ENCODE measurements around the gene KLHL9. TPM values are rescaled to one million over a fixed set of nuclear protein-coding genes. Genes with fewer than 3 reads are reported as not detected.
"Not testable (repeated sequence)": the region's sequence is repeated elsewhere in the genome, so short reads cannot be mapped to it uniquely, and the experiment has no call there.

Gene KLHL9
- total and polyA plus RNA-seq, 2 of the 13 experiments (the other 11 are each of a cell fraction or from before 2014, with no cell fraction given): 8.7 to 17.7 TPM

- POLR2A ChIA-PET; H3K36me3 ChIP-seq (replicated peaks in 1 of 2; ENCODE audit: control insufficient read depth in 1 of 2, insufficient read depth in 2 of 2, low read length in 2 of 2); BruUV-seq (replicated peaks); H4K20me1 ChIP-seq (ENCODE audit: insufficient read depth, low read length); ATAC-seq; H3K9me3 ChIP-seq (ENCODE audit: low read length); H3K4me1 ChIP-seq (ENCODE audit: insufficient read depth, low read length); in situ Hi-C loops (cut with HindIII; ENCODE audit: extremely low pct_ligation_motif_present, low pct_unique_long_range_greater_than_20kb); H3K27me3 ChIP-seq (ENCODE audit: control insufficient read depth in 1 of 2, insufficient read depth in 2 of 2, low read length in 2 of 2); H3K79me2 ChIP-seq (ENCODE audit: insufficient read depth, low read length); H3K4me2 ChIP-seq (ENCODE audit: low read depth, low read length); DNase-seq (ENCODE audit: low spot score); CTCF ChIA-PET (ENCODE audit: low intra/inter-chr PET ratio, low total read pairs); H3K27ac ChIP-seq (ENCODE audit: extremely low read length, insufficient read depth, low read length); intact Hi-C loops (cut with micrococcal nuclease; ENCODE audit: unreplicated experiment); H3K4me3 ChIP-seq (replicated peaks in 1 of 3; ENCODE audit: insufficient read depth in 1 of 3, low read depth in 2 of 3, low read length in 3 of 3); FAIRE-seq; H3K9ac ChIP-seq (ENCODE audit: insufficient read depth, low read depth, low read length); H2AFZ ChIP-seq (ENCODE audit: low read length): not testable (repeated sequence)
- 0% methylated on average over 4 of the region's 4 CpGs for WGBS (ENCODE audit: low lambda C conversion rate)
Measured at GRCh38 chr9:21371467-21371866, 36.3 kb upstream of the KLHL9 start.

- no peak within 1 kb of the TSS for H3K4me3 ChIP-seq (replicated peaks in 1 of 3; ENCODE audit: insufficient read depth in 1 of 3, low read depth in 2 of 3, low read length in 3 of 3)
- POLR2A ChIA-PET: no interaction called here
- H2AFZ ChIP-seq (ENCODE audit: low read length): no peak within 1 kb of the TSS
- no peak within 1 kb of the TSS for H3K9ac ChIP-seq (ENCODE audit: insufficient read depth, low read depth, low read length)
- BruUV-seq (replicated peaks): no TSS peak
- TF ChIP-seq TGIF2 (CRISPR knock-in tag; IDR thresholded peaks at IDR 0.05): no peak
- no peak for TF ChIP-seq ZNF543 (CRISPR knock-in tag; IDR thresholded peaks at IDR 0.05)
- TF ChIP-seq BRCA1 (CRISPR knock-in tag; IDR thresholded peaks at IDR 0.05): no peak
- no peak for TF ChIP-seq ZNF878 (CRISPR knock-in tag; IDR thresholded peaks at IDR 0.05)
- no peaks in the 10 kb centered on the region for H3K27me3 ChIP-seq (ENCODE audit: control insufficient read depth in 1 of 2, insufficient read depth in 2 of 2, low read length in 2 of 2)
- H4K20me1 ChIP-seq (ENCODE audit: insufficient read depth, low read length): no peaks in the 10 kb centered on the region
- no peak within 1 kb of the TSS for H3K4me2 ChIP-seq (ENCODE audit: low read depth, low read length)
- in situ Hi-C loops (cut with HindIII; ENCODE audit: extremely low pct_ligation_motif_present, low pct_unique_long_range_greater_than_20kb): no loop called here
- DNase-seq (ENCODE audit: low spot score) (no peak), FAIRE-seq (no peak), ATAC-seq (no peak)
- H3K9me3 ChIP-seq (ENCODE audit: low read length): no peaks in the 10 kb centered on the region
- no peak within 1 kb of the TSS for H3K27ac ChIP-seq (ENCODE audit: extremely low read length, insufficient read depth, low read length)
- H3K79me2 ChIP-seq (ENCODE audit: insufficient read depth, low read length): no peaks in the 10 kb centered on the region
- H3K36me3 ChIP-seq (replicated peaks in 1 of 2; ENCODE audit: control insufficient read depth in 1 of 2, insufficient read depth in 2 of 2, low read length in 2 of 2): no peaks in the 10 kb centered on the region
- no peaks in the 10 kb centered on the region for H3K4me1 ChIP-seq (ENCODE audit: insufficient read depth, low read length)
- CTCF ChIA-PET (ENCODE audit: low intra/inter-chr PET ratio, low total read pairs): no interaction called here
- intact Hi-C loops (cut with micrococcal nuclease; ENCODE audit: unreplicated experiment): no loop called here
- 14% methylated on average over 2 of the region's 3 CpGs for WGBS (ENCODE audit: low lambda C conversion rate)
Measured at GRCh38 chr9:21367957-21368356, 32.8 kb upstream of the KLHL9 start, which contains the start of gene IFNA13. Gene IFNA13 (minus strand): TSS chr9:21368057. CDS start chr9:21368010, 47 bp downstream.

GRCh38 chr9:21367169-21367568 is 32.0 kb upstream of the KLHL9 start:
- ATAC-seq; H3K36me3 ChIP-seq (replicated peaks in 1 of 2; ENCODE audit: control insufficient read depth in 1 of 2, insufficient read depth in 2 of 2, low read length in 2 of 2); BruUV-seq (replicated peaks); H3K4me1 ChIP-seq (ENCODE audit: insufficient read depth, low read length); H3K4me2 ChIP-seq (ENCODE audit: low read depth, low read length); H3K27ac ChIP-seq (ENCODE audit: extremely low read length, insufficient read depth, low read length); H3K79me2 ChIP-seq (ENCODE audit: insufficient read depth, low read length); H3K9me3 ChIP-seq (ENCODE audit: low read length); H2AFZ ChIP-seq (ENCODE audit: low read length); DNase-seq (ENCODE audit: low spot score); CTCF ChIA-PET (ENCODE audit: low intra/inter-chr PET ratio, low total read pairs); H3K9ac ChIP-seq (ENCODE audit: insufficient read depth, low read depth, low read length); H3K27me3 ChIP-seq (ENCODE audit: control insufficient read depth in 1 of 2, insufficient read depth in 2 of 2, low read length in 2 of 2); H3K4me3 ChIP-seq (replicated peaks in 1 of 3; ENCODE audit: insufficient read depth in 1 of 3, low read depth in 2 of 3, low read length in 3 of 3); H4K20me1 ChIP-seq (ENCODE audit: insufficient read depth, low read length); in situ Hi-C loops (cut with HindIII; ENCODE audit: extremely low pct_ligation_motif_present, low pct_unique_long_range_greater_than_20kb); FAIRE-seq; POLR2A ChIA-PET; intact Hi-C loops (cut with micrococcal nuclease; ENCODE audit: unreplicated experiment): not testable (repeated sequence)
- 59% methylated on average over 1 of the region's 2 CpGs for WGBS (ENCODE audit: low lambda C conversion rate)

Data from HepG2 (cell line).